ENCODE data around the gene TREX2. TPM values are rescaled to one million over a fixed set of nuclear protein-coding genes. Genes with fewer than 3 reads are reported as not detected.

Gene TREX2
- total RNA-seq, 1 donor from 2014 or later = 0.80 TPM

DNA sequence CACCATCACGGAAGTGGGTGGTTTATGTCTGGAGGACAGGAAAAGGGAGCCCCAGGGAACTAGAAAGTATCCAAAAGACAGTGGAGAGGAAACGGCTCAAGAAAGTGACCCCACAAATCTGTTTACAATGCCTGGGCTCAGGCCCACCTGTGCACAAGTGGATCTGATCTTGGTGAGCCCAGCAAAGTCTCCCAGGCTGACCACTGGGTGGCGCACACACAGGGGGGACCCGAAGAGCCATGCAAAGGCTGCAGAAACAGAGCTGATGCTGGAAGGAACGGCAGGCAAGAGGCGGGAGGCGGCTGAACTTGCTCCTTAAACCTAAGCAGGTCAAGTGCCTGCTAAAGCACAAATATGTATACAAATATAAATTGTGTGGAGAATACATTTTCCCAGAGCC is 15.0 kb upstream of the TREX2 start:
- DNase-seq (ENCODE audit: low spot score) = peak; percentile 62
- Mint-ChIP-seq H3K36me3 (ENCODE audit: low read depth) (peaks cover 3% of the 10 kb centered on the region), H3K9me3 (ENCODE audit: low read depth) (peaks cover 8% of the 10 kb centered on the region), H3K27me3 (ENCODE audit: low read depth) (no peaks in the 10 kb centered on the region), H3K27ac (ENCODE audit: unreplicated experiment) (peak overlapping the region; percentile 53), H3K4me3 (ENCODE audit: unreplicated experiment) (no peak overlapping the region), H3K4me1 (ENCODE audit: low read depth) (peaks cover 12% of the 10 kb centered on the region)
- TF ChIP-seq, protein P1, sequence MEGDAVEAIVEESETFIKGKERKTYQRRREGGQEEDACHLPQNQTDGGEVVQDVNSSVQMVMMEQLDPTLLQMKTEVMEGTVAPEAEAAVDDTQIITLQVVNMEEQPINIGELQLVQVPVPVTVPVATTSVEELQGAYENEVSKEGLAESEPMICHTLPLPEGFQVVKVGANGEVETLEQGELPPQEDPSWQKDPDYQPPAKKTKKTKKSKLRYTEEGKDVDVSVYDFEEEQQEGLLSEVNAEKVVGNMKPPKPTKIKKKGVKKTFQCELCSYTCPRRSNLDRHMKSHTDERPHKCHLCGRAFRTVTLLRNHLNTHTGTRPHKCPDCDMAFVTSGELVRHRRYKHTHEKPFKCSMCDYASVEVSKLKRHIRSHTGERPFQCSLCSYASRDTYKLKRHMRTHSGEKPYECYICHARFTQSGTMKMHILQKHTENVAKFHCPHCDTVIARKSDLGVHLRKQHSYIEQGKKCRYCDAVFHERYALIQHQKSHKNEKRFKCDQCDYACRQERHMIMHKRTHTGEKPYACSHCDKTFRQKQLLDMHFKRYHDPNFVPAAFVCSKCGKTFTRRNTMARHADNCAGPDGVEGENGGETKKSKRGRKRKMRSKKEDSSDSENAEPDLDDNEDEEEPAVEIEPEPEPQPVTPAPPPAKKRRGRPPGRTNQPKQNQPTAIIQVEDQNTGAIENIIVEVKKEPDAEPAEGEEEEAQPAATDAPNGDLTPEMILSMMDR (IDR thresholded peaks at IDR 0.05) = peak; percentile 80

DNA sequence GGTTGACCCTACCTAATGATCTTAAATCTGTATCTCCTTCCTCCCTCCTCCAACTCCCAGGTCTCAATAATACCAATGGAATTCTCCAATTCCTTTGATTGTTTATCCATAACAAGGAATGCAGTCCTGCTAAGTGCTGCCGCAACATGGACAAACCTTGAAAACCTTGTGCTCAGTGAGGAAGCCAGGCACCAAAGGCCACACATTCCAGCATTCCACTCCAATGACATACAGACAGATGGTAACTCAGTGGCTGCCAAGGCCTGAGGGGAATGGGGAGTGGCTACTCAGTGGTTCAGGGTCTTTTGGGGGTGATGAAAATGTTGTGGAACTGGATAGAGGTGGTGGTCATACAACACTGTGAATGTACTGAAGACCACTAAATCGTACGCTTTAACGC is 14.1 kb upstream of the TREX2 start:
- H3K4me1 Mint-ChIP-seq (ENCODE audit: low read depth) = peaks cover 12% of the 10 kb centered on the region
- no peak overlapping the region for H3K4me3 Mint-ChIP-seq (ENCODE audit: unreplicated experiment)
- TF ChIP-seq, protein P1 (IDR thresholded peaks at IDR 0.05) = no peak
- H3K27ac Mint-ChIP-seq (ENCODE audit: unreplicated experiment) = peak overlapping the region; percentile 94
- H3K27me3 Mint-ChIP-seq (ENCODE audit: low read depth) = no peaks in the 10 kb centered on the region
- H3K36me3 Mint-ChIP-seq (ENCODE audit: low read depth) = peaks cover 3% of the 10 kb centered on the region
- H3K9me3 Mint-ChIP-seq (ENCODE audit: low read depth) = peaks cover 8% of the 10 kb centered on the region
- peak; percentile 35 for DNase-seq (ENCODE audit: low spot score)

DNA sequence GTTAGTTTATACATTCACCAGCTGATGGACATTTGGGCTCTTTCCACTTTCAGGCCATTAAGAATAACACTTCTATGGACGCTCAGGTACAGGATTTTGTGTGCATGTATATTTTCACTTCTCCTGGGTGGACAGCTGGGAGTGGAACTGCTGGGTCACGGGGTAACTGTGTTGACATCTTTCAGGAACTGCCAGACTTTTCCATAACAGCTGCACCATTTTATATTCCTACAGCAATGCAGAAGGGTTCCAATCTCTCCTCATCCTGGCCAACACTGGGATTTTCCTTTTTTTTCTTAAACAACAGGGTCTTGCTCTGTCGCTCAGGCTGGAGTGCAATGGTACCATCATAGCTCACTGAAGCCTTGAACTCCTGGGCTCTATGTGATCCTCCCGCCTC is 12.6 kb upstream of the TREX2 start:
- no peak overlapping the region for H3K27ac Mint-ChIP-seq (ENCODE audit: unreplicated experiment)
- H3K4me1 Mint-ChIP-seq (ENCODE audit: low read depth) = peaks cover 12% of the 10 kb centered on the region
- peaks cover 8% of the 10 kb centered on the region for H3K9me3 Mint-ChIP-seq (ENCODE audit: low read depth)
- peaks cover 3% of the 10 kb centered on the region for H3K36me3 Mint-ChIP-seq (ENCODE audit: low read depth)
- H3K4me3 Mint-ChIP-seq (ENCODE audit: unreplicated experiment) = no peak overlapping the region
- TF ChIP-seq, protein P1 (IDR thresholded peaks at IDR 0.05) = no peak
- DNase-seq (ENCODE audit: low spot score) = no peak
- H3K27me3 Mint-ChIP-seq (ENCODE audit: low read depth) = no peaks in the 10 kb centered on the region

DNA sequence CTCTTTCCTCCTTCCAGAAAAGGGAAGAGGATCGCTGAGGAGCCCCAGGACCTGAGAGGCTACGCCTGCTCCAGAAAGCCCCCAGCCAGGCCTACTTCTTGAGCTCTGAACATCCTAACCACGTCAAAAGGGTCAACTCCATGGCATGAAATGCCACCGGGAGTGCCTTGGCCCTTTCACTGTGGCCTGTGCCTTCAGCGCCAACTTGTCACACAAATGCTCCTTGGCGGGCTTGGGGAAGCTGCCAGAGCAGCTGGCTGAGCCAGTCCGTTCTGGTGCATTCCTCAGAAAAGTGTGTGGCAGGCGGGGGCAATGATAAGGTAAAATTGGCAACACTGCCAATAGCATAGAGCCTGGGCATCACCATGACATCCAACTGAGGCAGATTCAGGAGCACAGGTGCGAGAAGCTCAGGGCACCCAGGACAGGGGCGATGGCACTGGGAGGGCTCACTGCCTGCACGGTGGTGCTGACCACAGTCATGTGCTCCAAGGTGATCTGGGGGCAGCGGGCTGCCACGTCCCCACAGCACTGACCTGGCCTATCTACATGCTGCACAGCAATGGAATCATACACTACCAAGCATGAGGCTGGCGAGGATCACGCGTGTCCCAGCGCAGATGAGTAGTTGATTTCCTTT is 12.1 kb upstream of the TREX2 start:
- H3K27ac Mint-ChIP-seq (ENCODE audit: unreplicated experiment) = no peak overlapping the region
- peaks cover 12% of the 10 kb centered on the region for H3K4me1 Mint-ChIP-seq (ENCODE audit: low read depth)
- H3K4me3 Mint-ChIP-seq (ENCODE audit: unreplicated experiment) = no peak overlapping the region
- H3K9me3 Mint-ChIP-seq (ENCODE audit: low read depth) = peaks cover 8% of the 10 kb centered on the region
- H3K27me3 Mint-ChIP-seq (ENCODE audit: low read depth) = no peaks in the 10 kb centered on the region
- peaks cover 3% of the 10 kb centered on the region for H3K36me3 Mint-ChIP-seq (ENCODE audit: low read depth)
- peak; percentile 55 for DNase-seq (ENCODE audit: low spot score)
- TF ChIP-seq, protein P1 (IDR thresholded peaks at IDR 0.05) = no peak

DNA sequence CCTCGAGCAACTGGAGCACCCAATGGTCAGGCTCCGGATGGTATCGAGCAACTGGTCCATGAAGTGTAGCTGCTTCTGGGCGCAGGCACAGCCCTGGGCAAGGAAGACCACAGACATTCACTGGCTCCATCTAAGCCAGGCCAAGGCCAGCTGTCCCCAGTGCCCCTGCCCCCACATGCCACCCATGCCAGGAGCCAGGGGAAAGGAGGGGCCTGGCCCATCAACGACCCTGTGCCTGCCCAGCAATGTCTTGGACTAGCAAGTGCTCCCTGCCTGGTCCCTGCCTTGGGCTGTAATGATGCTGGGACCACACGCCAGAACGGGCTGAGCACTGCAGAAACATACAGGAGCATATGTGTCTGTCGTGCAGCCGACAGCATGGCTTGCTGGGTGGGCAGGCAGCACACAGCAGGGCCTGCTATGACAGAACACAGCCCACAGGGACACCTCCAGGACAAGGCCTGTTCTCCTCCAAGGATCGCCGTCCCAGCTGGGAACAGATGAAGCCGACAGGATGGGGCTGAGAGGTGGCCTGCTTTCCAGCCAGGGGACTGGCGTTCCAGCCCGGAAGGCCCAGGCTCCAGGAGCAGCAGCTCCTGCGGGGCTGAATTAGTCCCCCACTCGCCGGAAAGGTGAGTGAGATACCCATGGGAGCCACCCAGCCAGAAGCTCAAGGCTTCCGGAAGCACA is 11.4 kb upstream of the TREX2 start:
- no peak overlapping the region for H3K27ac Mint-ChIP-seq (ENCODE audit: unreplicated experiment)
- H3K9me3 Mint-ChIP-seq (ENCODE audit: low read depth) = peaks cover 8% of the 10 kb centered on the region
- H3K27me3 Mint-ChIP-seq (ENCODE audit: low read depth) = no peaks in the 10 kb centered on the region
- peaks cover 12% of the 10 kb centered on the region for H3K4me1 Mint-ChIP-seq (ENCODE audit: low read depth)
- DNase-seq (ENCODE audit: low spot score) = peak; percentile 79
- H3K36me3 Mint-ChIP-seq (ENCODE audit: low read depth) = peaks cover 3% of the 10 kb centered on the region
- TF ChIP-seq, protein P1 (IDR thresholded peaks at IDR 0.05) = no peak
- no peak overlapping the region for H3K4me3 Mint-ChIP-seq (ENCODE audit: unreplicated experiment)
